Measurements from ENCODE around the gene CKS1B.

DNA sequence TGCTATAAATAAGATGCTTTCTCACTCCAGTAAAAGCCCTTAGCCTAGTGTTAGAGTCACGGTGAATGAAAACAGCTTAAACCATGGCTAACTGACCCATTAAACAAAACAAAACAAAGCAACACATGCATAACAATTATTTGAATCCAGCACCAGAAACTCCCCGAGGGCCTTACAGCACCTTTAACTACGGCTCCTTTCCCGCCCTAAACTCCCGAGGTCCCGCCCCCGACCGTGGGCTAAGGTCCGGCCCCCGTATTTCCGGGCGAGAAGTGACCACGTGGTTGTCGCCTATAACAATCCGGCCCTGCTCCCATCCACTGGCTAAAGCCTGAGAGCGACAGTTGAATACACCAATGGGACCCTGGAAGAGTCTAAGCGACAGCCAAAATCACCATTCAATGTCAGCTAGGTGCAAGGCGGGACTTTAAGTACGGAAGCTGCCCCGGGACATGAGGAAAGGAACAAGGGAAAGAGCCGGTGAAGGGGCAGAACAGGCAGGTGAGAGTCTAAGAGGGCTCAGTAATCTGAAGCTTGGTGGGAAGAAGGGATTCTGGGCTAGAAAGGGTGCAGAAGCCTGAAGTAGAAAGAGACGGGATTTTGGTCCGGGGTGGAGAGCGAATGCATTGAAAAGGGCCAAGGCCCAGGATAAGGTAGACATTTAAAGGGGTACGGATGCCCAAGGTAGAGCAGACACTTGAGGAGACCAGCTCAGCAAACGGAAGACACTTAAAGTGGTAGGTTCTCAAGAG, 8.6 kb downstream of the CKS1B start, which contains the start of gene FLAD1:
- TF ChIP-seq, protein P1, sequence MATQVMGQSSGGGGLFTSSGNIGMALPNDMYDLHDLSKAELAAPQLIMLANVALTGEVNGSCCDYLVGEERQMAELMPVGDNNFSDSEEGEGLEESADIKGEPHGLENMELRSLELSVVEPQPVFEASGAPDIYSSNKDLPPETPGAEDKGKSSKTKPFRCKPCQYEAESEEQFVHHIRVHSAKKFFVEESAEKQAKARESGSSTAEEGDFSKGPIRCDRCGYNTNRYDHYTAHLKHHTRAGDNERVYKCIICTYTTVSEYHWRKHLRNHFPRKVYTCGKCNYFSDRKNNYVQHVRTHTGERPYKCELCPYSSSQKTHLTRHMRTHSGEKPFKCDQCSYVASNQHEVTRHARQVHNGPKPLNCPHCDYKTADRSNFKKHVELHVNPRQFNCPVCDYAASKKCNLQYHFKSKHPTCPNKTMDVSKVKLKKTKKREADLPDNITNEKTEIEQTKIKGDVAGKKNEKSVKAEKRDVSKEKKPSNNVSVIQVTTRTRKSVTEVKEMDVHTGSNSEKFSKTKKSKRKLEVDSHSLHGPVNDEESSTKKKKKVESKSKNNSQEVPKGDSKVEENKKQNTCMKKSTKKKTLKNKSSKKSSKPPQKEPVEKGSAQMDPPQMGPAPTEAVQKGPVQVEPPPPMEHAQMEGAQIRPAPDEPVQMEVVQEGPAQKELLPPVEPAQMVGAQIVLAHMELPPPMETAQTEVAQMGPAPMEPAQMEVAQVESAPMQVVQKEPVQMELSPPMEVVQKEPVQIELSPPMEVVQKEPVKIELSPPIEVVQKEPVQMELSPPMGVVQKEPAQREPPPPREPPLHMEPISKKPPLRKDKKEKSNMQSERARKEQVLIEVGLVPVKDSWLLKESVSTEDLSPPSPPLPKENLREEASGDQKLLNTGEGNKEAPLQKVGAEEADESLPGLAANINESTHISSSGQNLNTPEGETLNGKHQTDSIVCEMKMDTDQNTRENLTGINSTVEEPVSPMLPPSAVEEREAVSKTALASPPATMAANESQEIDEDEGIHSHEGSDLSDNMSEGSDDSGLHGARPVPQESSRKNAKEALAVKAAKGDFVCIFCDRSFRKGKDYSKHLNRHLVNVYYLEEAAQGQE (IDR thresholded peaks at IDR 0.05): peak; percentile 35
- TF ChIP-seq, protein P2, sequence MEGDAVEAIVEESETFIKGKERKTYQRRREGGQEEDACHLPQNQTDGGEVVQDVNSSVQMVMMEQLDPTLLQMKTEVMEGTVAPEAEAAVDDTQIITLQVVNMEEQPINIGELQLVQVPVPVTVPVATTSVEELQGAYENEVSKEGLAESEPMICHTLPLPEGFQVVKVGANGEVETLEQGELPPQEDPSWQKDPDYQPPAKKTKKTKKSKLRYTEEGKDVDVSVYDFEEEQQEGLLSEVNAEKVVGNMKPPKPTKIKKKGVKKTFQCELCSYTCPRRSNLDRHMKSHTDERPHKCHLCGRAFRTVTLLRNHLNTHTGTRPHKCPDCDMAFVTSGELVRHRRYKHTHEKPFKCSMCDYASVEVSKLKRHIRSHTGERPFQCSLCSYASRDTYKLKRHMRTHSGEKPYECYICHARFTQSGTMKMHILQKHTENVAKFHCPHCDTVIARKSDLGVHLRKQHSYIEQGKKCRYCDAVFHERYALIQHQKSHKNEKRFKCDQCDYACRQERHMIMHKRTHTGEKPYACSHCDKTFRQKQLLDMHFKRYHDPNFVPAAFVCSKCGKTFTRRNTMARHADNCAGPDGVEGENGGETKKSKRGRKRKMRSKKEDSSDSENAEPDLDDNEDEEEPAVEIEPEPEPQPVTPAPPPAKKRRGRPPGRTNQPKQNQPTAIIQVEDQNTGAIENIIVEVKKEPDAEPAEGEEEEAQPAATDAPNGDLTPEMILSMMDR (IDR thresholded peaks at IDR 0.05; ENCODE audit: low read depth, low read length, missing input control): peak; percentile 1
- peak; percentile 30 to 55 for TF ChIP-seq RAD21 (IDR thresholded peaks at IDR 0.05)
- peak; percentile 84 to 97 for TF ChIP-seq GABPA (IDR thresholded peaks at IDR 0.05 in 1 of 2, conservative IDR thresholded peaks at IDR 0.05 in 1 of 2)
- TF ChIP-seq JUND (IDR thresholded peaks at IDR 0.05): no peak
- TF ChIP-seq, protein P3, sequence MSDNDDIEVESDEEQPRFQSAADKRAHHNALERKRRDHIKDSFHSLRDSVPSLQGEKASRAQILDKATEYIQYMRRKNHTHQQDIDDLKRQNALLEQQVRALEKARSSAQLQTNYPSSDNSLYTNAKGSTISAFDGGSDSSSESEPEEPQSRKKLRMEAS (IDR thresholded peaks at IDR 0.05): peak; percentile 88
- TF ChIP-seq, protein P4, sequence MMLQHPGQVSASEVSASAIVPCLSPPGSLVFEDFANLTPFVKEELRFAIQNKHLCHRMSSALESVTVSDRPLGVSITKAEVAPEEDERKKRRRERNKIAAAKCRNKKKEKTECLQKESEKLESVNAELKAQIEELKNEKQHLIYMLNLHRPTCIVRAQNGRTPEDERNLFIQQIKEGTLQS (IDR thresholded peaks at IDR 0.05): no peak
- TF ChIP-seq EGR1 (IDR thresholded peaks at IDR 0.05; ENCODE audit: low read depth in 2 of 2): peak; percentile 50 to 70
